T-helper 1 cell treated with Interleukin-12 subunit alpha and Interleukin-12 subunit beta and Interleukin-4 antibody, amounts not matched to agents 30 ng/mL and 1 ng/mL, for 36 hours (primary cell): Measurements from ENCODE around the gene C14orf132. TPM values are rescaled to one million over a fixed set of nuclear protein-coding genes. Genes with fewer than 3 reads are reported as not detected.
"Not testable (repeated sequence)": the region's sequence is repeated elsewhere in the genome, so short reads cannot be mapped to it uniquely, and the experiment has no call there.

ENCODE experiments used
- intact Hi-C: fragments of 100-400 bp; cut with micrococcal nuclease; formaldehyde crosslinking; loops from one replicate; pipeline ENCODE4 v1.15.1; 2024
- total RNA-seq: library from RNA; stranded (reverse); gene quantifications from 2 replicates; pipeline ENCODE4 v1.2.3, GENCODE V29; 2022

Gene C14orf132
- total RNA-seq, 1 donor from 2014 or later = 0.12 TPM

GRCh38 chr14:96058576-96059200, 19.5 kb downstream of the C14orf132 start:
- intact Hi-C loops = loop anchor here (5.0 kb wide), 1 partner anchor 219 kb away; no protein-coding TSS in a partner anchor

GRCh38 chr14:96059519-96060135, 20.5 kb downstream of the C14orf132 start:
- intact Hi-C loops = loop anchor here (5.0 kb wide), 1 partner anchor 218 kb away; no protein-coding TSS in a partner anchor

GRCh38 chr14:96060186-96060933, 21.2 kb downstream of the C14orf132 start:
- intact Hi-C loops = no loop called here

DNA sequence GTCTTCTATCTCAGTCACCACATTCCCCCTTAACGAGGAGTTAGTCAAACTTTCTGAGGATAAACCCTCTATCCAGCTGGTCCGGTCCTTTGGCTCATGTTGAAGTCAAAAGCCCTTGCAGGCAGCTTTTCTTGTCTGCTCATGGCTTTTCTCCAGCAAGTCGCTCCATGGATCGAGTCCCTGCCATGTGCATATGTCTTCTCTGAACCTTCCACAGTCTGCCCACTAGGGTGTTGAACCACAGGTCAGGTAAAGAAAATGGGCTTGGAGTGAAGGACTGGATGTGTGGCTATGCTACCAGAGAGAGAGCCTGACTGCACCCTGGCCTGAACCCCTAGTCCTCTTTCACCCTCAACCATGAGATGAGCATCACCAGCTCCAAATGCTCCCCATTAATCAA, 22.8 kb downstream of the C14orf132 start:
- intact Hi-C loops = no loop called here

GRCh38 chr14:96062506-96062905, 23.3 kb downstream of the C14orf132 start:
- intact Hi-C loops = no loop called here

GRCh38 chr14:96064866-96065265, 25.7 kb downstream of the C14orf132 start:
- intact Hi-C loops = no loop called here

DNA sequence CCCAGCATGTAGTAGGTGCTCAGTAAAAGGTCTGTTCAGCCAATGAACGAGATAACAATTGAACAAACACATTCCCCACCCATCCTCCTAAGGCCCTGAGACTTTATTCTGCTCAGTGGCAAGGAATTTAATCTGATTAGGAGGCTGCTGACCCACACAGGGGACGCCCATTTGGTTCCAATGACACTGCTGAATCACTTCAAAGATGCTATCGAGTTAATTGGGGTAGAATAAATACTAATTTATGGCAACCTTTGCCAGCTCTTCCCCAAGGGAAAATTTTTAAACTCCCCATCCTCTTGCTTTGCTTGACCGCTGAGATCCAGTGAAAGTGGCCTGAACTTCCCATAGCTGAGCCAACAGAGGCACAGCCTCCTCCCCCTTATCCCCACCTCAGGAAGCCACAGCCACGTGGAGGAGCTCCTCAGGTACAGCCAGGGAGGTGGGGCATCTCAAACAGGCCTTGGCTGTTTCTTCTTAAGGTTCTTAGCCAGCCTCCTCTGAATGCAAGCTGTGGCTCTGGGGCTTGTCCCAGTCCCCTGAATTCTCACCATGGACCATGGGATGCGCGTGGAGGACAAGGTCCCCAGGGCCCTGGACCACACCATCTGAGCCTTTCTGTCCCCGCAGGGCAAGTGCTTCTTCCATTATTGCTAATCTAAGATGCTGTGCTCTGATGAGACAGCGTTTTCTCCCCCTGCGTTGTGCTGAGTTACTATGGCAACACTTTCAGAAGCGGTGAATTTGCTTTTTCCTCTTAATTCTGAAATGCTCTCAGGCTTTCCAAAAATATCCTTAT, 26.7 kb downstream of the C14orf132 start:
- intact Hi-C loops = no loop called here

GRCh38 chr14:96066976-96067375, 27.8 kb downstream of the C14orf132 start:
- intact Hi-C loops = no loop called here

- intact Hi-C loops = no loop called here
Measured at GRCh38 chr14:96067985-96068930, 29.1 kb downstream of the C14orf132 start.

GRCh38 chr14:96069421-96069820, 30.3 kb downstream of the C14orf132 start:
- intact Hi-C loops = no loop called here

DNA sequence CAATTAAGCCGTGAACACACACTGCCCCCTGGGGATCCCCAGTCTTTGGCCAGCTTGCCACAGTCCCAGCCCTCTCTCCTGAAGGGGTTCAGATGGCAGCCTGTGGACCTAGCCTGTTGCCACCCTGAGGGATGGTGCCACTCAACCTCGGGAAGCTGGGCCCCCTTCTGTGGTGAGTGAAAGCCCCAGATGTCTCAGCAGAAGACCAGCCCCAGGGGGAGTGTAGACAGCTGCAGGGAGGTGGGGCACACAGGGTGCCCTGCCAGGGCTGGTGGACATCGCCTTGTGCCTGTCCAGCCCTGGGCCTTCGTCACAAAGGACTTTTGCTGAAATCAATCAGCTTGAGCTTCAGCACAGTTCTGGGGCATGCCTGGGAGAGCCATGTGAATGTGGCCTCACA, 32.4 kb downstream of the C14orf132 start:
- intact Hi-C loops = no loop called here

DNA sequence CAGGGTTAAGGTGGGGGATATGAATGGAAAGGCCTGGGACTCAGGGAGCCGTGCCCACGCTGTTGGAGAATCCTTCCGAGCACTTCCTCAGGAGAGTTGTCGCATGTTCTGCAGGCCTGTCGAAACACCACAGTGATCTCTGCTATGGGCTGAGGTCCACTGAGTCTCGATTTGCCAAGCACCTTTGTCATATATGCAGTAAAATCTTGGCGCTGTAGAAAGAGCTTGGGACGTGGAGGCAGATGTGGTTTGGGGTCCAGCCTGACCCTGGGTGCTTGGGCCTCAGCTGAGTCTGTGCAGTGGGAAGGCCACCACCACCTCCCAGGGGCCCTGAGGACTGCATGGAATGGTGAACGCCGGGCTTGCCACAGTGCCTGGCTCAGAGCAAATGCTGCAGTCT, 32.9 kb downstream of the C14orf132 start:
- intact Hi-C loops = no loop called here

GRCh38 chr14:96072746-96073145, 33.6 kb downstream of the C14orf132 start:
- intact Hi-C loops = no loop called here

- intact Hi-C loops = not testable (repeated sequence)
Measured at GRCh38 chr14:96073260-96074039, 34.3 kb downstream of the C14orf132 start.

DNA sequence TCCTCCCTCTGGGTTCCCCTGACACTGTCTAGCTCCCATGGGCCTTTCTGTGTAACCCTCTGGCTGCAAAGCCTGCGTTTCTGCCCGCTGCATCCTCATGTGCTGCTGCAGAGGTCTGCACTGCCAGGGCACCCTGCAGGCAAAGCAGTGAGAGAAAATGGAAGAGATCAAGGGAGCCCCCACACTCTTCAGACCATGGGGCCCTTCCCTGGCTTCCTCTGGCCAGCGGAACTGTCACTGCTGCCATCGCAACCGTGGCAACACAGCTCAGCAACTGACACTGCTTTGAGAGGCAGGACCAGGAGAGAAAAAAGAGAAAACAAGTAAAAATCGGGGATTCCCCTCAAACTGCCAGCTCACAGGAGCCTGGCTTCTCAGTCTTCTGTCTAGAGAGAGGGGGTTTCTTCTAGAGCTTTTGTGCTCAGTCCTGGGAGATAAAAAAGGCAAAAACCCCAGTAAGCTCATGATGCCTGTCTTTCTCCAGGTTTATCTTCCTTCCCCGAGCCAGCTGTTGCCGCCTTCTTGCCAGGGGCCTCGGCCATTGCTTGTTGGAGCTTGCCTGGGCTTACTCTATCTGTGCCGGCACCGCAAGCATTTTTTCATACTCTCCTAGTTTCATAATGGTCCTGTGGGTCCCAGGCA, 38.9 kb downstream of the C14orf132 start:
- intact Hi-C loops = no loop called here

- intact Hi-C loops = no loop called here
Measured at GRCh38 chr14:96078625-96079016, 39.5 kb downstream of the C14orf132 start.

DNA sequence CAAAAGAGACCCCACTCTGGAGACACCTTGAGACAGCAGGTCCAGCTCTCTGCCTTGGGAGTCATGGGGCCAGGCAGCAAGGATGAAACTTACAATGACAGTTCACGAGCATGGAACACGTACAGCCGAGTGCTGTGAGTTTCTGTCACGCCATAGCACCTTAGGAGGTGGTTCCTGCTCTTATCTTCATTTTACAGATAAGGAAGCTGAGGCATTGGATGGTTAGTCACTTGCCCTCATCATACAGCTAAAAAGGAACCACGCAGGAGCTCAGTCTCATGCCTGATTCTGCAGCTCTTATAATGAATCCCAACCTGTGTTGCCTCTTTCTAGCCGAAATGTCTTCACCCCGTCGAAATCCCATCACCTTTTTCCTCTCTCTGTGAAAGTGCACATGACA, 39.9 kb downstream of the C14orf132 start:
- intact Hi-C loops = no loop called here

GRCh38 chr14:96080571-96080970, 41.4 kb downstream of the C14orf132 start:
- intact Hi-C loops = no loop called here

DNA sequence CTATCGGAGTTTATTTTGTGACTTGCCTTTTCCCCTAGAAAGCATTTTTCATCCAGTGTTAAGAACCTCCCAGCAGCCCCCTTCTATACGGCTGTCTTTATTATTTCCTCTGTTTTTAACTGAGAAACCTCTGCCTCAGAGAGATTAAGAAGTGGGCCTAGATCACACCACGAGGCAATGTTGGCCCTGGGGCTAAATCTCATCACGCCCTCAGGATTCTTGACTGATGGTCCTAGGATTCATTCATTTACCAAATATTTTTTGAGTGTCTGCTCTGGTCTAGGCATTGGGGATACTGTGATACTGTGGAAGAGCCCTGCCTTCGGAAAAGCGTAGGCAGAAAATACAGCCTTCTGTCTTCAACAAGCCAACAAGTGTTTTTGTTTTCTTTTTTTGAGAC, 42.1 kb downstream of the C14orf132 start:
- intact Hi-C loops = no loop called here
